Measurements from ENCODE around the gene CYBC1. TPM values are rescaled to one million over a fixed set of nuclear protein-coding genes. Genes with fewer than 3 reads are reported as not detected.

The CYBC1 gene
- total and polyA plus RNA-seq, 2 donors (not counting 1 experiment from before 2014, with no cell fraction given): 328 to 569 TPM

GRCh38 chr17:82475458-82475857 lies 24.9 kb upstream of the CYBC1 start:
- H3K9ac ChIP-seq (ENCODE audit: low read length): no peak overlapping the region
- H2AFZ ChIP-seq (ENCODE audit: insufficient read depth, low read depth, low read length, poor library complexity, severe bottlenecking): no peak overlapping the region
- no peaks in the 10 kb centered on the region for H3K9me3 ChIP-seq (ENCODE audit: control extremely low read depth in 1 of 3, control insufficient read depth in 2 of 3, insufficient read depth in 1 of 3, low read length in 2 of 3)
- intact Hi-C loops (cut with micrococcal nuclease): no loop called here
- ATAC-seq (ENCODE audit: low read depth) (no peak), DNase-seq (no peak)
- H3K36me3 ChIP-seq (replicated peaks in 1 of 2; ENCODE audit: control extremely low read depth in 1 of 2, control insufficient read depth in 1 of 2, extremely low read depth in 1 of 2, insufficient read depth in 2 of 2, low read length in 1 of 2): peaks cover 6 to 54% of the 10 kb centered on the region in 2 experiments
- H3K27me3 ChIP-seq (replicated peaks in 1 of 4; ENCODE audit: control extremely low read depth in 1 of 4, control insufficient read depth in 3 of 4, insufficient read depth in 4 of 4, low read length in 3 of 4): no peaks in the 10 kb centered on the region
- H3K4me3 ChIP-seq (ENCODE audit: control extremely low read depth in 1 of 5, extremely low read depth in 1 of 5, insufficient read depth in 1 of 5, low read depth in 2 of 5, low read length in 4 of 5): no peak overlapping the region
- no peaks in the 10 kb centered on the region for H3K4me1 ChIP-seq (ENCODE audit: control insufficient read depth in 2 of 2, insufficient read depth in 2 of 2, low read length in 2 of 2)
- H4K20me1 ChIP-seq (ENCODE audit: control insufficient read depth, insufficient read depth, low read length, poor library complexity, severe bottlenecking): peaks cover 18% of the 10 kb centered on the region
- WGBS (ENCODE audit: insufficient coverage): 94% methylated on average over 5 of the region's 8 CpGs
- no peak overlapping the region for H3K27ac ChIP-seq (ENCODE audit: low read length in 2 of 2)
- H3K4me3 Mint-ChIP-seq: no peak overlapping the region
- TF ChIP-seq EZH2 (IDR thresholded peaks at IDR 0.05; ENCODE audit: borderline replicate concordance, insufficient read depth, low read depth, low read length, poor library complexity, severe bottlenecking) (no peak), CTCF (IDR thresholded peaks at IDR 0.05) (no peak)
- CTCF ChIA-PET: interaction anchor here (1.2 kb wide), 1 partner anchor 76 kb away, joined by 3 read pairs; no protein-coding TSS in a partner anchor
- POLR2A ChIA-PET: interaction anchor here (1.2 kb wide), 1 partner anchor 16 kb away, joined by 3 read pairs; no protein-coding TSS in a partner anchor
- no peak overlapping the region for H3K27ac Mint-ChIP-seq
- no peaks in the 10 kb centered on the region for H3K4me1 Mint-ChIP-seq
- no peaks in the 10 kb centered on the region for H3K79me2 ChIP-seq (ENCODE audit: control insufficient read depth, insufficient read depth, low read length)
- no peaks in the 10 kb centered on the region for H3K9me3 Mint-ChIP-seq (ENCODE audit: insufficient read depth)
- H3K4me2 ChIP-seq (replicated peaks; ENCODE audit: low read depth, low read length, poor library complexity, severe bottlenecking): no peak overlapping the region
- no peaks in the 10 kb centered on the region for H3K27me3 Mint-ChIP-seq

- H3K27ac Mint-ChIP-seq: no peak overlapping the region
Measured at GRCh38 chr17:82474223-82475010, 23.9 kb upstream of the CYBC1 start.

More at GRCh38 chr17:82474223-82475010, 23.9 kb upstream of the CYBC1 start:
- Histone ChIP-seq H3K9me3 (ENCODE audit: control extremely low read depth in 1 of 3, control insufficient read depth in 2 of 3, insufficient read depth in 1 of 3, low read length in 2 of 3) (no peaks in the 10 kb centered on the region), H3K4me3 (ENCODE audit: control extremely low read depth in 1 of 5, extremely low read depth in 1 of 5, insufficient read depth in 1 of 5, low read depth in 2 of 5, low read length in 4 of 5) (no peak overlapping the region), H3K36me3 (replicated peaks in 1 of 2; ENCODE audit: control extremely low read depth in 1 of 2, control insufficient read depth in 1 of 2, extremely low read depth in 1 of 2, insufficient read depth in 2 of 2, low read length in 1 of 2) (peaks cover 5 to 49% of the 10 kb centered on the region in 2 experiments), H2AFZ (ENCODE audit: insufficient read depth, low read depth, low read length, poor library complexity, severe bottlenecking) (no peak overlapping the region), H3K27ac (ENCODE audit: low read length in 2 of 2) (no peak overlapping the region), H3K4me1 (ENCODE audit: control insufficient read depth in 2 of 2, insufficient read depth in 2 of 2, low read length in 2 of 2) (no peaks in the 10 kb centered on the region), H3K79me2 (ENCODE audit: control insufficient read depth, insufficient read depth, low read length) (peaks cover under 1% of the 10 kb centered on the region), H3K4me2 (replicated peaks; ENCODE audit: low read depth, low read length, poor library complexity, severe bottlenecking) (no peak overlapping the region), H3K27me3 (replicated peaks in 1 of 4; ENCODE audit: control extremely low read depth in 1 of 4, control insufficient read depth in 3 of 4, insufficient read depth in 4 of 4, low read length in 3 of 4) (no peaks in the 10 kb centered on the region), H3K9ac (ENCODE audit: low read length) (no peak overlapping the region), H4K20me1 (ENCODE audit: control insufficient read depth, insufficient read depth, low read length, poor library complexity, severe bottlenecking) (peaks cover 18% of the 10 kb centered on the region)
- H3K4me3 Mint-ChIP-seq: no peak overlapping the region
- ATAC-seq (ENCODE audit: low read depth) (no peak), DNase-seq (no peak)
- TF ChIP-seq CTCF (IDR thresholded peaks at IDR 0.05) (no peak), EZH2 (IDR thresholded peaks at IDR 0.05; ENCODE audit: borderline replicate concordance, insufficient read depth, low read depth, low read length, poor library complexity, severe bottlenecking) (no peak)
- no peaks in the 10 kb centered on the region for H3K27me3 Mint-ChIP-seq
- POLR2A ChIA-PET: no interaction called here
- CTCF ChIA-PET: no interaction called here
- no peaks in the 10 kb centered on the region for H3K4me1 Mint-ChIP-seq
- intact Hi-C loops (cut with micrococcal nuclease): no loop called here
- WGBS (ENCODE audit: insufficient coverage): 100% methylated on average over 3 of the region's 11 CpGs
- no peaks in the 10 kb centered on the region for H3K9me3 Mint-ChIP-seq (ENCODE audit: insufficient read depth)

All from B cell (primary cell).